ENCODE measurements around the gene WNT11. TPM values are rescaled to one million over a fixed set of nuclear protein-coding genes. Genes with fewer than 3 reads are reported as not detected.

Gene WNT11
- total and polyA plus RNA-seq, 2 of the 13 experiments (the other 11 are each of a cell fraction or from before 2014, with no cell fraction given), result 0.34 to 0.66 TPM

DNA sequence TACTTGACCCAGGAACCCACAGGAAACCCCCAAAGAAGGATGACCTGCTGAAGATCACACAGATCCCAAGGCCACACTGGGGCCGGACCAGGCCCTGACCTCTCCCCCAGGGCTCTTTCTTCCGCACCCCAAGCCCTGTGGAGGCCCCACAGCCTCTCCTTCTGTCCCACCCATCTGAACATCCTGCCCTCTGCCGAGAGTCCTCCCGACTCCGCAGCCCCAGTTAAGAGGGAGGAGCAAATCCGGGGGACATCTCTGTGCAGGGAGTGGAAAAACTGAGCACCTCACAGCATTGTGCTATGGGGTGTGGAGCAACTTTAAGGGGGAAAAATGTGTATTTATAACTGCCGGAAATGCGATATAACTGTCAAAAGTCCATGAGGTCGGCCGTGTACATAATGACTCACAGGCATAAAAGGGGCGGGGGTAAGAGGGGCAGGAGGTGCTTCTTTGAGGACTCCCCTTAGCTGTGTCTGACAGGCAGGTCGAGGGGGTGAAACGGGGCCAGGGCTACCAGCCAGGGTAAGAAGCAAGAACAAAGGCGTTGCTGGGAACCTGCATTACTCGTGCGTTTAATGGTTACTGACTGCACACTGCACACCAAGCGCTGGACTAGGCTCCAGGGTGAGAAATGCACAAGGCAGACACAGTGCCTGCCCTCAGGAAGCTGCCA, 57.2 kb downstream of the WNT11 start (continued):
- TF ChIP-seq, protein P1, sequence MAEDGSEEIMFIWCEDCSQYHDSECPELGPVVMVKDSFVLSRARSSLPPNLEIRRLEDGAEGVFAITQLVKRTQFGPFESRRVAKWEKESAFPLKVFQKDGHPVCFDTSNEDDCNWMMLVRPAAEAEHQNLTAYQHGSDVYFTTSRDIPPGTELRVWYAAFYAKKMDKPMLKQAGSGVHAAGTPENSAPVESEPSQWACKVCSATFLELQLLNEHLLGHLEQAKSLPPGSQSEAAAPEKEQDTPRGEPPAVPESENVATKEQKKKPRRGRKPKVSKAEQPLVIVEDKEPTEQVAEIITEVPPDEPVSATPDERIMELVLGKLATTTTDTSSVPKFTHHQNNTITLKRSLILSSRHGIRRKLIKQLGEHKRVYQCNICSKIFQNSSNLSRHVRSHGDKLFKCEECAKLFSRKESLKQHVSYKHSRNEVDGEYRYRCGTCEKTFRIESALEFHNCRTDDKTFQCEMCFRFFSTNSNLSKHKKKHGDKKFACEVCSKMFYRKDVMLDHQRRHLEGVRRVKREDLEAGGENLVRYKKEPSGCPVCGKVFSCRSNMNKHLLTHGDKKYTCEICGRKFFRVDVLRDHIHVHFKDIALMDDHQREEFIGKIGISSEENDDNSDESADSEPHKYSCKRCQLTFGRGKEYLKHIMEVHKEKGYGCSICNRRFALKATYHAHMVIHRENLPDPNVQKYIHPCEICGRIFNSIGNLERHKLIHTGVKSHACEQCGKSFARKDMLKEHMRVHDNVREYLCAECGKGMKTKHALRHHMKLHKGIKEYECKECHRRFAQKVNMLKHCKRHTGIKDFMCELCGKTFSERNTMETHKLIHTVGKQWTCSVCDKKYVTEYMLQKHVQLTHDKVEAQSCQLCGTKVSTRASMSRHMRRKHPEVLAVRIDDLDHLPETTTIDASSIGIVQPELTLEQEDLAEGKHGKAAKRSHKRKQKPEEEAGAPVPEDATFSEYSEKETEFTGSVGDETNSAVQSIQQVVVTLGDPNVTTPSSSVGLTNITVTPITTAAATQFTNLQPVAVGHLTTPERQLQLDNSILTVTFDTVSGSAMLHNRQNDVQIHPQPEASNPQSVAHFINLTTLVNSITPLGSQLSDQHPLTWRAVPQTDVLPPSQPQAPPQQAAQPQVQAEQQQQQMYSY (CRISPR knock-in tag; IDR thresholded peaks at IDR 0.05), result no peak
- TF ChIP-seq ZNF768 (CRISPR knock-in tag; IDR thresholded peaks at IDR 0.05) (no peak), ZNF460 (CRISPR knock-in tag; IDR thresholded peaks at IDR 0.05; ENCODE audit: borderline replicate concordance) (no peak), RARA (CRISPR knock-in tag; IDR thresholded peaks at IDR 0.05) (no peak), FOXC1 (CRISPR knock-in tag; IDR thresholded peaks at IDR 0.05; ENCODE audit: borderline replicate concordance) (no peak), KLF11 (CRISPR knock-in tag; IDR thresholded peaks at IDR 0.05) (no peak), BRCA1 (CRISPR knock-in tag; IDR thresholded peaks at IDR 0.05) (no peak), ZNF615 (CRISPR knock-in tag; IDR thresholded peaks at IDR 0.05; ENCODE audit: borderline replicate concordance) (no peak), RAD51 (IDR thresholded peaks at IDR 0.05; ENCODE audit: borderline replicate concordance) (no peak), NBN (conservative IDR thresholded peaks at IDR 0.05) (no peak), SMARCC2 (IDR thresholded peaks at IDR 0.05) (no peak), SOX13 (IDR thresholded peaks at IDR 0.05) (no peak), SOX13 (CRISPR knock-in tag; conservative IDR thresholded peaks at IDR 0.05 in 1 of 2, IDR thresholded peaks at IDR 0.05 in 1 of 2) (no peak), YEATS2 (CRISPR knock-in tag; IDR thresholded peaks at IDR 0.05; ENCODE audit: borderline replicate concordance) (no peak)
- TF ChIP-seq, protein P2, sequence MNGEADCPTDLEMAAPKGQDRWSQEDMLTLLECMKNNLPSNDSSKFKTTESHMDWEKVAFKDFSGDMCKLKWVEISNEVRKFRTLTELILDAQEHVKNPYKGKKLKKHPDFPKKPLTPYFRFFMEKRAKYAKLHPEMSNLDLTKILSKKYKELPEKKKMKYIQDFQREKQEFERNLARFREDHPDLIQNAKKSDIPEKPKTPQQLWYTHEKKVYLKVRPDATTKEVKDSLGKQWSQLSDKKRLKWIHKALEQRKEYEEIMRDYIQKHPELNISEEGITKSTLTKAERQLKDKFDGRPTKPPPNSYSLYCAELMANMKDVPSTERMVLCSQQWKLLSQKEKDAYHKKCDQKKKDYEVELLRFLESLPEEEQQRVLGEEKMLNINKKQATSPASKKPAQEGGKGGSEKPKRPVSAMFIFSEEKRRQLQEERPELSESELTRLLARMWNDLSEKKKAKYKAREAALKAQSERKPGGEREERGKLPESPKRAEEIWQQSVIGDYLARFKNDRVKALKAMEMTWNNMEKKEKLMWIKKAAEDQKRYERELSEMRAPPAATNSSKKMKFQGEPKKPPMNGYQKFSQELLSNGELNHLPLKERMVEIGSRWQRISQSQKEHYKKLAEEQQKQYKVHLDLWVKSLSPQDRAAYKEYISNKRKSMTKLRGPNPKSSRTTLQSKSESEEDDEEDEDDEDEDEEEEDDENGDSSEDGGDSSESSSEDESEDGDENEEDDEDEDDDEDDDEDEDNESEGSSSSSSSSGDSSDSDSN (CRISPR knock-in tag; IDR thresholded peaks at IDR 0.05), result no peak
- TF ChIP-seq, protein P3, sequence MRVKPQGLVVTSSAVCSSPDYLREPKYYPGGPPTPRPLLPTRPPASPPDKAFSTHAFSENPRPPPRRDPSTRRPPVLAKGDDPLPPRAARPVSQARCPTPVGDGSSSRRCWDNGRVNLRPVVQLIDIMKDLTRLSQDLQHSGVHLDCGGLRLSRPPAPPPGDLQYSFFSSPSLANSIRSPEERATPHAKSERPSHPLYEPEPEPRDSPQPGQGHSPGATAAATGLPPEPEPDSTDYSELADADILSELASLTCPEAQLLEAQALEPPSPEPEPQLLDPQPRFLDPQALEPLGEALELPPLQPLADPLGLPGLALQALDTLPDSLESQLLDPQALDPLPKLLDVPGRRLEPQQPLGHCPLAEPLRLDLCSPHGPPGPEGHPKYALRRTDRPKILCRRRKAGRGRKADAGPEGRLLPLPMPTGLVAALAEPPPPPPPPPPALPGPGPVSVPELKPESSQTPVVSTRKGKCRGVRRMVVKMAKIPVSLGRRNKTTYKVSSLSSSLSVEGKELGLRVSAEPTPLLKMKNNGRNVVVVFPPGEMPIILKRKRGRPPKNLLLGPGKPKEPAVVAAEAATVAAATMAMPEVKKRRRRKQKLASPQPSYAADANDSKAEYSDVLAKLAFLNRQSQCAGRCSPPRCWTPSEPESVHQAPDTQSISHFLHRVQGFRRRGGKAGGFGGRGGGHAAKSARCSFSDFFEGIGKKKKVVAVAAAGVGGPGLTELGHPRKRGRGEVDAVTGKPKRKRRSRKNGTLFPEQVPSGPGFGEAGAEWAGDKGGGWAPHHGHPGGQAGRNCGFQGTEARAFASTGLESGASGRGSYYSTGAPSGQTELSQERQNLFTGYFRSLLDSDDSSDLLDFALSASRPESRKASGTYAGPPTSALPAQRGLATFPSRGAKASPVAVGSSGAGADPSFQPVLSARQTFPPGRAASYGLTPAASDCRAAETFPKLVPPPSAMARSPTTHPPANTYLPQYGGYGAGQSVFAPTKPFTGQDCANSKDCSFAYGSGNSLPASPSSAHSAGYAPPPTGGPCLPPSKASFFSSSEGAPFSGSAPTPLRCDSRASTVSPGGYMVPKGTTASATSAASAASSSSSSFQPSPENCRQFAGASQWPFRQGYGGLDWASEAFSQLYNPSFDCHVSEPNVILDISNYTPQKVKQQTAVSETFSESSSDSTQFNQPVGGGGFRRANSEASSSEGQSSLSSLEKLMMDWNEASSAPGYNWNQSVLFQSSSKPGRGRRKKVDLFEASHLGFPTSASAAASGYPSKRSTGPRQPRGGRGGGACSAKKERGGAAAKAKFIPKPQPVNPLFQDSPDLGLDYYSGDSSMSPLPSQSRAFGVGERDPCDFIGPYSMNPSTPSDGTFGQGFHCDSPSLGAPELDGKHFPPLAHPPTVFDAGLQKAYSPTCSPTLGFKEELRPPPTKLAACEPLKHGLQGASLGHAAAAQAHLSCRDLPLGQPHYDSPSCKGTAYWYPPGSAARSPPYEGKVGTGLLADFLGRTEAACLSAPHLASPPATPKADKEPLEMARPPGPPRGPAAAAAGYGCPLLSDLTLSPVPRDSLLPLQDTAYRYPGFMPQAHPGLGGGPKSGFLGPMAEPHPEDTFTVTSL (CRISPR knock-in tag; IDR thresholded peaks at IDR 0.05; ENCODE audit: borderline replicate concordance), result peak; percentile 47; the same call in 1 of the 2 replicates
- TF ChIP-seq, protein P4, sequence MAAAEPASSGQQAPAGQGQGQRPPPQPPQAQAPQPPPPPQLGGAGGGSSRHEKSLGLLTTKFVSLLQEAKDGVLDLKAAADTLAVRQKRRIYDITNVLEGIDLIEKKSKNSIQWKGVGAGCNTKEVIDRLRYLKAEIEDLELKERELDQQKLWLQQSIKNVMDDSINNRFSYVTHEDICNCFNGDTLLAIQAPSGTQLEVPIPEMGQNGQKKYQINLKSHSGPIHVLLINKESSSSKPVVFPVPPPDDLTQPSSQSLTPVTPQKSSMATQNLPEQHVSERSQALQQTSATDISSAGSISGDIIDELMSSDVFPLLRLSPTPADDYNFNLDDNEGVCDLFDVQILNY (CRISPR knock-in tag; conservative IDR thresholded peaks at IDR 0.05), result no peak
